ENCODE measurements around the gene ATXN1.

Gene ATXN1

GRCh38 chr6:16437095-16437494 is 324.2 kb downstream of the ATXN1 start:
- Mint-ChIP-seq H3K27me3 (no peaks in the 10 kb centered on the region), H3K4me3 (peak overlapping the region; percentile 70), H3K27ac (peak overlapping the region; percentile 48), H3K9me3 (peaks cover under 1% of the 10 kb centered on the region), H3K36me3 (peaks cover 18% of the 10 kb centered on the region), H3K4me1 (peaks cover 57% of the 10 kb centered on the region)

- Mint-ChIP-seq H3K36me3 (peaks cover 19% of the 10 kb centered on the region), H3K9me3 (no peaks in the 10 kb centered on the region), H3K27ac (peak overlapping the region; percentile 38), H3K4me3 (peak overlapping the region; percentile 70), H3K4me1 (peaks cover 54% of the 10 kb centered on the region), H3K27me3 (no peaks in the 10 kb centered on the region)
These were observed 324.7 kb downstream of the ATXN1 start for GRCh38 chr6:16436550-16436949.

GRCh38 chr6:16434885-16435284 is 326.4 kb downstream of the ATXN1 start:
- Mint-ChIP-seq H3K27ac (peak overlapping the region; percentile 90), H3K4me1 (peaks cover 38% of the 10 kb centered on the region), H3K9me3 (no peaks in the 10 kb centered on the region), H3K27me3 (no peaks in the 10 kb centered on the region), H3K4me3 (no peak overlapping the region), H3K36me3 (peaks cover 24% of the 10 kb centered on the region)

GRCh38 chr6:16433338-16433890 is 327.8 kb downstream of the ATXN1 start:
- Mint-ChIP-seq H3K27me3 (no peaks in the 10 kb centered on the region), H3K36me3 (peaks cover 24% of the 10 kb centered on the region), H3K4me1 (peaks cover 34% of the 10 kb centered on the region), H3K27ac (peak overlapping the region; percentile 13), H3K9me3 (no peaks in the 10 kb centered on the region), H3K4me3 (no peak overlapping the region)

GRCh38 chr6:16432075-16433032 is 328.9 kb downstream of the ATXN1 start:
- Mint-ChIP-seq H3K4me3 (no peak overlapping the region), H3K9me3 (no peaks in the 10 kb centered on the region), H3K4me1 (peaks cover 29% of the 10 kb centered on the region), H3K27me3 (no peaks in the 10 kb centered on the region), H3K27ac (no peak overlapping the region), H3K36me3 (peaks cover 24% of the 10 kb centered on the region)

- Mint-ChIP-seq H3K36me3 (peaks cover 19% of the 10 kb centered on the region), H3K4me1 (peaks cover 16% of the 10 kb centered on the region), H3K27me3 (no peaks in the 10 kb centered on the region), H3K9me3 (no peaks in the 10 kb centered on the region), H3K27ac (peak overlapping the region; percentile 43), H3K4me3 (no peak overlapping the region)
These were observed 330.2 kb downstream of the ATXN1 start for GRCh38 chr6:16431106-16431505.

GRCh38 chr6:16430391-16431089 is 330.7 kb downstream of the ATXN1 start:
- no peaks in the 10 kb centered on the region for H3K27me3 Mint-ChIP-seq
- H3K36me3 Mint-ChIP-seq: peaks cover 19% of the 10 kb centered on the region
- no peaks in the 10 kb centered on the region for H3K9me3 Mint-ChIP-seq
- peaks cover 15% of the 10 kb centered on the region for H3K4me1 Mint-ChIP-seq
- no peak overlapping the region for H3K27ac Mint-ChIP-seq
- H3K4me3 Mint-ChIP-seq: no peak overlapping the region

- Mint-ChIP-seq H3K4me3 (no peak overlapping the region), H3K36me3 (peaks cover 13% of the 10 kb centered on the region), H3K27me3 (no peaks in the 10 kb centered on the region), H3K4me1 (peaks cover 7% of the 10 kb centered on the region), H3K9me3 (no peaks in the 10 kb centered on the region), H3K27ac (no peak overlapping the region)
These were observed 331.6 kb downstream of the ATXN1 start for GRCh38 chr6:16429669-16430068.

GRCh38 chr6:16427124-16427523 is 334.1 kb downstream of the ATXN1 start:
- H3K27ac Mint-ChIP-seq: no peak overlapping the region
- H3K4me1 Mint-ChIP-seq: peaks cover 14% of the 10 kb centered on the region
- H3K9me3 Mint-ChIP-seq: no peaks in the 10 kb centered on the region
- H3K27me3 Mint-ChIP-seq: no peaks in the 10 kb centered on the region
- no peak overlapping the region for H3K4me3 Mint-ChIP-seq
- peaks cover 11% of the 10 kb centered on the region for H3K36me3 Mint-ChIP-seq

- Mint-ChIP-seq H3K36me3 (peaks cover 8% of the 10 kb centered on the region), H3K4me1 (peaks cover 25% of the 10 kb centered on the region)
These were observed 335.2 kb downstream of the ATXN1 start for GRCh38 chr6:16425881-16426615.

GRCh38 chr6:16421462-16421960 is 339.7 kb downstream of the ATXN1 start:
- H3K9me3 Mint-ChIP-seq: no peaks in the 10 kb centered on the region
- H3K27ac Mint-ChIP-seq: peak overlapping the region; percentile 98
- peaks cover 42% of the 10 kb centered on the region for H3K4me1 Mint-ChIP-seq
- H3K4me3 Mint-ChIP-seq: peak overlapping the region; percentile 87
- peaks cover 2% of the 10 kb centered on the region for H3K36me3 Mint-ChIP-seq
- no peaks in the 10 kb centered on the region for H3K27me3 Mint-ChIP-seq

More at GRCh38 chr6:16425881-16426615, 335.2 kb downstream of the ATXN1 start:
- no peak overlapping the region for H3K4me3 Mint-ChIP-seq
- H3K27me3 Mint-ChIP-seq: no peaks in the 10 kb centered on the region
- H3K9me3 Mint-ChIP-seq: no peaks in the 10 kb centered on the region
- H3K27ac Mint-ChIP-seq: no peak overlapping the region

- H3K4me3 Mint-ChIP-seq: peak overlapping the region; percentile 87
- peak overlapping the region; percentile 98 for H3K27ac Mint-ChIP-seq
- peaks cover 2% of the 10 kb centered on the region for H3K36me3 Mint-ChIP-seq
- H3K9me3 Mint-ChIP-seq: no peaks in the 10 kb centered on the region
- H3K4me1 Mint-ChIP-seq: peaks cover 42% of the 10 kb centered on the region
- no peaks in the 10 kb centered on the region for H3K27me3 Mint-ChIP-seq
These were observed 340.4 kb downstream of the ATXN1 start for GRCh38 chr6:16420715-16421461.

- no peaks in the 10 kb centered on the region for H3K27me3 Mint-ChIP-seq
- peak overlapping the region; percentile 87 for H3K4me3 Mint-ChIP-seq
- H3K4me1 Mint-ChIP-seq: peaks cover 42% of the 10 kb centered on the region
- H3K9me3 Mint-ChIP-seq: no peaks in the 10 kb centered on the region
- peak overlapping the region; percentile 98 for H3K27ac Mint-ChIP-seq
- H3K36me3 Mint-ChIP-seq: peaks cover 2% of the 10 kb centered on the region
These were observed 340.9 kb downstream of the ATXN1 start for GRCh38 chr6:16420337-16420714.

GRCh38 chr6:16419636-16420336 is 341.5 kb downstream of the ATXN1 start:
- peaks cover 2% of the 10 kb centered on the region for H3K36me3 Mint-ChIP-seq
- no peak overlapping the region for H3K4me3 Mint-ChIP-seq
- H3K4me1 Mint-ChIP-seq: peaks cover 42% of the 10 kb centered on the region
- H3K27me3 Mint-ChIP-seq: no peaks in the 10 kb centered on the region
- H3K9me3 Mint-ChIP-seq: no peaks in the 10 kb centered on the region
- peak overlapping the region; percentile 98 for H3K27ac Mint-ChIP-seq

Measured in activated naive CD4-positive, alpha-beta T cell treated with anti-CD3 and anti-CD28 coated beads, Interleukin-2, amount 50 U/mL, for 24 hours (primary cell).